Breast epithelium (tissue), 3 donors: Measurements from ENCODE around the gene PXDN.

Experiments
- CTCF ChIP-seq, 3 donors: fragments of 450-650 bp; IDR thresholded peaks; one replicate each; pipeline ENCODE4 v1.5.1; 2016 to 2017; ENCODE audit warnings: antibody characterized with exemption in 3 of 3, mild to moderate bottlenecking in 3 of 3, moderate library complexity in 3 of 3
- POLR2A ChIP-seq: fragments of 450-650 bp; IDR thresholded peaks from one replicate; pipeline ENCODE4 v1.6.1; 2016; ENCODE audit warnings: antibody characterized with exemption, mild to moderate bottlenecking, moderate library complexity
- POLR2AphosphoS5 ChIP-seq, 3 donors: sonication (generic); formaldehyde crosslinking; IDR thresholded peaks; one replicate each; pipeline ENCODE4 v1.6.1; 2017; ENCODE audit warnings: antibody characterized with exemption in 3 of 3

- TF ChIP-seq CTCF (IDR thresholded peaks at IDR 0.05) (no peak), POLR2A (no peak), POLR2AphosphoS5 (IDR thresholded peaks at IDR 0.05) (no peak)
Measured at GRCh38 chr2:1631292-1632001, 112.9 kb downstream of the PXDN start.
